Large intestine (tissue), 3 donors: ENCODE data around the gene KSR2. TPM values are rescaled to one million over a fixed set of nuclear protein-coding genes. Genes with fewer than 3 reads are reported as not detected.
A peak's percentile ranks its signal among the peaks of the same experiment; 100 is the strongest.

Experiments used
- DNase-seq, 2 donors: peaks; one replicate each; pipeline versions ENCODE4 v3.0.0 to v3.0.0-alpha.2; 2013
- H3K27ac ChIP-seq: one replicate; pipeline ENCODE4 v1.5.1; 2013; ENCODE audit warnings: low read length
- H3K27me3 ChIP-seq: 2 replicates; pipeline ENCODE4 v1.6.1; 2013; ENCODE audit warnings: low read length; ENCODE audit not compliant: control insufficient read depth, insufficient read depth
- H3K36me3 ChIP-seq: 2 replicates; pipeline ENCODE4 v1.6.1; 2013; ENCODE audit warnings: low read length; ENCODE audit not compliant: control insufficient read depth, insufficient read depth
- H3K4me1 ChIP-seq: one replicate; pipeline ENCODE4 v1.6.1; 2013; ENCODE audit warnings: low read length; ENCODE audit not compliant: control insufficient read depth, insufficient read depth
- H3K4me3 ChIP-seq: one replicate; pipeline ENCODE4 v1.5.1; 2013; ENCODE audit warnings: low read length
- H3K9me3 ChIP-seq: one replicate; pipeline ENCODE4 v1.6.1; 2013; ENCODE audit warnings: mild to moderate bottlenecking, low read depth, low read length, moderate library complexity; ENCODE audit not compliant: control insufficient read depth
- WGBS: methylation state at CpG from one replicate; pipeline ENCODE4 v1.1.5; 2013; ENCODE audit warnings: low lambda C conversion rate; ENCODE audit not compliant: insufficient coverage; 5-methylcytosine and 5-hydroxymethylcytosine counted together
- polyA plus RNA-seq: library from polyadenylated mRNA; unstranded; fragments of 120-200 nt; gene quantifications from one replicate; pipeline ENCODE4 v1.2.1, GENCODE V29; 2013

Gene KSR2
- polyA plus RNA-seq, 1 donor: 0.61 TPM

- no peaks in the 10 kb centered on the region for H3K4me1 ChIP-seq
- WGBS: 100% methylated on average over 1 of the region's 5 CpGs
Observed at GRCh38 chr12:117606945-117607344, 361.8 kb downstream of the KSR2 start.

GRCh38 chr12:117606024-117606423 is 362.8 kb downstream of the KSR2 start:
- Histone ChIP-seq H3K27me3 (no peaks in the 10 kb centered on the region), H3K9me3 (no peaks in the 10 kb centered on the region), H3K4me1 (no peaks in the 10 kb centered on the region), H3K36me3 (no peaks in the 10 kb centered on the region), H3K4me3 (no peak overlapping the region), H3K27ac (no peak overlapping the region)
- no peak for DNase-seq

More at GRCh38 chr12:117606945-117607344, 361.8 kb downstream of the KSR2 start:
- Histone ChIP-seq H3K27ac (no peak overlapping the region), H3K4me3 (no peak overlapping the region), H3K27me3 (no peaks in the 10 kb centered on the region), H3K36me3 (no peaks in the 10 kb centered on the region), H3K9me3 (no peaks in the 10 kb centered on the region)
- DNase-seq: no peak

- WGBS: 60% methylated on average over 1 of the region's 4 CpGs
- Histone ChIP-seq H3K36me3 (no peaks in the 10 kb centered on the region), H3K27ac (no peak overlapping the region), H3K27me3 (no peaks in the 10 kb centered on the region), H3K9me3 (no peaks in the 10 kb centered on the region), H3K4me1 (no peaks in the 10 kb centered on the region), H3K4me3 (no peak overlapping the region)
- no peak for DNase-seq
Observed at GRCh38 chr12:117603316-117604113, 365.3 kb downstream of the KSR2 start.

GRCh38 chr12:117599849-117600248 is 368.9 kb downstream of the KSR2 start:
- no peak overlapping the region for H3K4me3 ChIP-seq
- H3K27me3 ChIP-seq: no peaks in the 10 kb centered on the region
- peaks cover under 1% of the 10 kb centered on the region for H3K4me1 ChIP-seq
- 67% methylated on average over 1 of the region's 5 CpGs for WGBS
- no peaks in the 10 kb centered on the region for H3K36me3 ChIP-seq
- H3K9me3 ChIP-seq: no peaks in the 10 kb centered on the region
- no peak overlapping the region for H3K27ac ChIP-seq
- DNase-seq: no peak

- H3K27me3 ChIP-seq: no peaks in the 10 kb centered on the region
- H3K36me3 ChIP-seq: no peaks in the 10 kb centered on the region
- H3K4me1 ChIP-seq: peaks cover 6% of the 10 kb centered on the region
- 88% methylated on average over 4 of the region's 6 CpGs for WGBS
- no peak overlapping the region for H3K4me3 ChIP-seq
- no peaks in the 10 kb centered on the region for H3K9me3 ChIP-seq
- no peak overlapping the region for H3K27ac ChIP-seq
- no peak for DNase-seq
Observed at GRCh38 chr12:117596968-117597367, 371.8 kb downstream of the KSR2 start.

GRCh38 chr12:117595751-117596150 is 373.0 kb downstream of the KSR2 start:
- Histone ChIP-seq H3K27me3 (no peaks in the 10 kb centered on the region), H3K4me1 (peaks cover 6% of the 10 kb centered on the region), H3K27ac (no peak overlapping the region), H3K9me3 (no peaks in the 10 kb centered on the region), H3K36me3 (no peaks in the 10 kb centered on the region), H3K4me3 (no peak overlapping the region)
- no peak for DNase-seq
- WGBS: no CpG with 5 or more reads among the region's 1 CpG

GRCh38 chr12:117594481-117594880 is 374.3 kb downstream of the KSR2 start:
- Histone ChIP-seq H3K36me3 (no peaks in the 10 kb centered on the region), H3K4me1 (peaks cover 6% of the 10 kb centered on the region), H3K4me3 (no peak overlapping the region), H3K27me3 (no peaks in the 10 kb centered on the region), H3K9me3 (no peaks in the 10 kb centered on the region), H3K27ac (no peak overlapping the region)
- no CpG with 5 or more reads among the region's 4 CpGs for WGBS
- no peak for DNase-seq

- H3K27ac ChIP-seq: no peak overlapping the region
- WGBS: no CpG with 5 or more reads among the region's 7 CpGs
- H3K4me1 ChIP-seq: peaks cover 6% of the 10 kb centered on the region
- DNase-seq: peak in 1 of 2 donors; percentile 26
- H3K4me3 ChIP-seq: no peak overlapping the region
- H3K36me3 ChIP-seq: no peaks in the 10 kb centered on the region
- H3K9me3 ChIP-seq: no peaks in the 10 kb centered on the region
- no peaks in the 10 kb centered on the region for H3K27me3 ChIP-seq
Observed at GRCh38 chr12:117593815-117594400, 374.9 kb downstream of the KSR2 start.

GRCh38 chr12:117592588-117593305 is 376.0 kb downstream of the KSR2 start:
- DNase-seq: no peak
- WGBS: no CpG with 5 or more reads among the region's 9 CpGs

GRCh38 chr12:117590999-117591398 is 377.8 kb downstream of the KSR2 start:
- no CpG with 5 or more reads among the region's 2 CpGs for WGBS
- Histone ChIP-seq H3K27me3 (no peaks in the 10 kb centered on the region), H3K27ac (no peak overlapping the region), H3K36me3 (no peaks in the 10 kb centered on the region), H3K4me1 (peaks cover 6% of the 10 kb centered on the region), H3K4me3 (no peak overlapping the region), H3K9me3 (no peaks in the 10 kb centered on the region)
- no peak for DNase-seq

More at GRCh38 chr12:117592588-117593305, 376.0 kb downstream of the KSR2 start:
- Histone ChIP-seq H3K4me1 (peaks cover 6% of the 10 kb centered on the region), H3K36me3 (no peaks in the 10 kb centered on the region), H3K27me3 (no peaks in the 10 kb centered on the region), H3K4me3 (no peak overlapping the region), H3K9me3 (no peaks in the 10 kb centered on the region), H3K27ac (no peak overlapping the region)
